Adrenal gland (tissue), 12 donors: Measurements from ENCODE around the gene UNK. TPM values are rescaled to one million over a fixed set of nuclear protein-coding genes. Genes with fewer than 3 reads are reported as not detected.
A peak's percentile ranks its signal among the peaks of the same experiment; 100 is the strongest.

ENCODE experiments used
- DNase-seq, 7 donors: peaks; one replicate each; pipeline ENCODE4 v3.0.0-alpha.2; 2019 to 2020
- H3K27ac ChIP-seq, 5 donors: fragments of 200-600 bp; sonication (generic) in 4 of 5; 1 replicate in 3 of 5; 2 replicates in 2 of 5; pipeline versions ENCODE4 v1.5.1 to v1.8.0; 2016 to 2020; ENCODE audit warnings: mild to moderate bottlenecking in 1 of 5
- H3K27me3 ChIP-seq: fragments of 200-600 bp; 2 replicates; pipeline ENCODE4 v1.8.0; 2021
- H3K36me3 ChIP-seq, 2 donors: fragments of 200-600 bp; replicated peaks in 1 of 2; 1 replicate in 1 of 2; 2 replicates in 1 of 2; pipeline versions ENCODE4 v1.5.1 to v1.8.0; 2018 to 2022
- H3K4me1 ChIP-seq, 2 donors: fragments of 200-600 bp; replicated peaks in 1 of 2; 1 replicate in 1 of 2; 2 replicates in 1 of 2; pipeline versions ENCODE4 v1.5.1 to v1.8.0; 2018 to 2021
- H3K4me3 ChIP-seq, 4 donors: fragments of 200-600 bp; sonication (generic) in 3 of 4; one replicate each; pipeline ENCODE4 v1.5.1; 2016 to 2018
- H3K9me3 ChIP-seq, 3 donors: fragments of 200-600 bp; sonication (generic) in 1 of 3; replicated peaks in 1 of 3; 1 replicate in 2 of 3; 2 replicates in 1 of 3; pipeline versions ENCODE4 v1.5.1 to v1.8.0; 2016 to 2021
- CTCF ChIP-seq, 6 experiments: fragments of 450-650 bp in 4 of 6; fragments of 200-600 bp in 2 of 6; sonication (generic) in 1 of 6; IDR thresholded peaks; 1 replicate in 5 of 6; 2 replicates in 1 of 6; pipeline versions ENCODE4 v1.5.1 to v1.8.0; 2016 to 2021; ENCODE audit warnings: antibody characterized with exemption in 6 of 6, mild to moderate bottlenecking in 2 of 6, moderate library complexity in 1 of 6
- POLR2A ChIP-seq, 2 donors: fragments of 450-650 bp; IDR thresholded peaks; one replicate each; pipeline ENCODE4 v1.6.1; 2017; ENCODE audit warnings: antibody characterized with exemption in 2 of 2, mild to moderate bottlenecking in 2 of 2, moderate library complexity in 1 of 2
- WGBS, 4 donors: extraction: QIAGEN DNeasy Blood & Tissue Kit in 2 of 4; methylation state at CpG; one replicate each; pipeline versions ENCODE4 v1.1.5 to v1.1.7; 2013 to 2017; 5-methylcytosine and 5-hydroxymethylcytosine counted together
- intact Hi-C, 2 donors: fragments of 100-400 bp; cut with DNase I; formaldehyde crosslinking; loops; one replicate each; pipeline versions ENCODE4 v1.14.1 to v1.15.0; 2022 to 2023
- polyA plus RNA-seq, 3 donors: library from polyadenylated mRNA; stranded (reverse); fragments of 200-250 nt in 2 of 3; fragments of 350-450 nt in 1 of 3; fragmentation: Illumina TruSeq in 1 of 3; extraction: RNeasy Lipid Tissue Mini Kit (QIAGEN cat#74804) in 1 of 3; gene quantifications; one replicate each; pipeline ENCODE4 v1.2.3, GENCODE V29; 2013 to 2014
- total RNA-seq, 9 donors: library from RNA; depleted of rRNA in 4 of 9; stranded (reverse); fragments of >200 nt in 4 of 9; fragments of 120-200 nt in 1 of 9; fragmentation: NEBNext Ultra II Directional in 1 of 9; extraction: Animal tissue kit (Norgen Biotek cat#: 25700) in 1 of 9; gene quantifications; one replicate each; pipeline versions ENCODE4 v1.1.0 to v1.2.4, GENCODE V29; 2013 to 2023
- donor health status: healthy with polysubstance abuse.
- donor health status: Bipolar disorder and iron deficiency.
- donor health status: DM: yes; HTN: yes; CAD: no.
- donor health status: DM: no; HTN: no; CAD: no.
- donor health status: DM: no; HTN: no; CAD: no.
- donor health status: DM: yes; HTN: yes; CAD: no.

Gene UNK
- total and polyA plus RNA-seq, 12 donors: 13.6 to 45.9 (median 24.6) TPM

GRCh38 chr17:75832164-75832651 is 47.6 kb downstream of the UNK start:
- Histone ChIP-seq H3K4me3 (no peak overlapping the region), H3K4me1 (peaks cover 8 to 12% of the 10 kb centered on the region in 2 donors), H3K36me3 (peaks cover 0 to 16% of the 10 kb centered on the region in 2 donors), H3K27me3 (no peaks in the 10 kb centered on the region), H3K27ac (peak overlapping the region in 2 of 5 donors; percentile 69 to 71), H3K9me3 (no peaks in the 10 kb centered on the region)
- TF ChIP-seq POLR2A (IDR thresholded peaks at IDR 0.05) (no peak), CTCF (IDR thresholded peaks at IDR 0.05) (no peak)
- peak in 3 of 7 donors; percentile 39 to 84 (median 42) for DNase-seq
- intact Hi-C loops: no loop called here
- WGBS, 4 donors: 78 to 80% (median 79%) methylated on average over 7 to 10 of the region's 10 CpGs

- Histone ChIP-seq H3K4me3 (no peak overlapping the region), H3K27ac (peak overlapping the region in 2 of 5 donors; percentile 69 to 71), H3K27me3 (no peaks in the 10 kb centered on the region), H3K4me1 (peaks cover 2 to 6% of the 10 kb centered on the region in 2 donors), H3K36me3 (peaks cover 0 to 16% of the 10 kb centered on the region in 2 donors), H3K9me3 (no peaks in the 10 kb centered on the region)
- WGBS, 4 donors: 56 to 70% (median 63%) methylated on average over 10 to 20 of the region's 20 CpGs
- intact Hi-C loops: no loop called here
- no peak for DNase-seq
- TF ChIP-seq CTCF (IDR thresholded peaks at IDR 0.05): no peak
- no peak for TF ChIP-seq POLR2A (IDR thresholded peaks at IDR 0.05)
These were observed 48.2 kb downstream of the UNK start for GRCh38 chr17:75832652-75833400.

- TF ChIP-seq CTCF (IDR thresholded peaks at IDR 0.05) (no peak), POLR2A (IDR thresholded peaks at IDR 0.05) (no peak)
- Histone ChIP-seq H3K27ac (no peak overlapping the region), H3K27me3 (no peaks in the 10 kb centered on the region), H3K9me3 (no peaks in the 10 kb centered on the region), H3K36me3 (peaks cover 0 to 16% of the 10 kb centered on the region in 2 donors), H3K4me1 (no peaks in the 10 kb centered on the region), H3K4me3 (no peak overlapping the region)
- whole genome bisulfite sequencing, 4 donors: 93 to 98% (median 95%) methylated on average over 19 to 25 of the region's 25 CpGs
- intact Hi-C loops: no loop called here
- DNase-seq: no peak
These were observed 49.8 kb downstream of the UNK start for GRCh38 chr17:75834279-75834920.

- TF ChIP-seq CTCF (IDR thresholded peaks at IDR 0.05): no peak
- no peak for TF ChIP-seq POLR2A (IDR thresholded peaks at IDR 0.05)
- Histone ChIP-seq H3K27ac (no peak overlapping the region), H3K9me3 (no peaks in the 10 kb centered on the region), H3K4me3 (no peak overlapping the region), H3K36me3 (peaks cover 0 to 16% of the 10 kb centered on the region in 2 donors), H3K4me1 (no peaks in the 10 kb centered on the region), H3K27me3 (no peaks in the 10 kb centered on the region)
- intact Hi-C loops: no loop called here
- WGBS, 4 donors: 75 to 88% (median 76%) methylated on average over 8 to 24 of the region's 24 CpGs
- no peak for DNase-seq
These were observed 50.5 kb downstream of the UNK start for GRCh38 chr17:75834928-75835653.
